ENCODE data around the gene RASSF8. TPM values are rescaled to one million over a fixed set of nuclear protein-coding genes. Genes with fewer than 3 reads are reported as not detected.

RASSF8 gene
- total RNA-seq, 4 donors from 2014 or later, result 5.4 to 20.7 (median 9.6) TPM

- intact Hi-C loops (cut with DNase I; ENCODE audit: low total_unique reads), result no loop called here
- WGBS, 2 donors, result 56 to 66% methylated on average over 2 of the region's 2 CpGs
- no peak overlapping the region for H3K4me3 ChIP-seq (ENCODE audit: low read depth, poor library complexity, severe bottlenecking)
- DNase-seq (ENCODE audit: low spot score in 2 of 2), result no peak
- TF ChIP-seq POLR2A (IDR thresholded peaks at IDR 0.05) (no peak), CTCF (IDR thresholded peaks at IDR 0.05) (no peak)
These were observed 30.0 kb downstream of the RASSF8 start for GRCh38 chr12:25988505-25988904.

- TF ChIP-seq CTCF (IDR thresholded peaks at IDR 0.05), result no peak
- no peak for TF ChIP-seq POLR2A (IDR thresholded peaks at IDR 0.05)
- WGBS, 2 donors, result 88 to 93% methylated on average over 2 of the region's 2 CpGs
- intact Hi-C loops (cut with DNase I; ENCODE audit: low total_unique reads), result no loop called here
These were observed 32.0 kb downstream of the RASSF8 start for GRCh38 chr12:25990495-25990894.

GRCh38 chr12:25992026-25992782 is 33.7 kb downstream of the RASSF8 start:
- 38 to 54% methylated on average over 4 of the region's 4 CpGs for WGBS, 2 donors
- H3K4me3 ChIP-seq (ENCODE audit: low read depth, poor library complexity, severe bottlenecking), result no peak overlapping the region
- no peak for DNase-seq (ENCODE audit: low spot score in 2 of 2)
- intact Hi-C loops (cut with DNase I; ENCODE audit: low total_unique reads), result no loop called here
- no peak for TF ChIP-seq CTCF (IDR thresholded peaks at IDR 0.05)
- no peak for TF ChIP-seq POLR2A (IDR thresholded peaks at IDR 0.05)

More at GRCh38 chr12:25990495-25990894, 32.0 kb downstream of the RASSF8 start:
- DNase-seq (ENCODE audit: low spot score in 2 of 2), result no peak
- H3K4me3 ChIP-seq (ENCODE audit: low read depth, poor library complexity, severe bottlenecking), result no peak overlapping the region

- no peak overlapping the region for H3K4me3 ChIP-seq (ENCODE audit: low read depth, poor library complexity, severe bottlenecking)
- TF ChIP-seq POLR2A (IDR thresholded peaks at IDR 0.05) (no peak), CTCF (IDR thresholded peaks at IDR 0.05) (no peak)
- WGBS, 2 donors, result 71 to 80% methylated on average over 3 of the region's 3 CpGs
- DNase-seq (ENCODE audit: low spot score in 2 of 2), result no peak
- intact Hi-C loops (cut with DNase I; ENCODE audit: low total_unique reads), result no loop called here
These were observed 35.6 kb downstream of the RASSF8 start for GRCh38 chr12:25993901-25994651.

- intact Hi-C loops (cut with DNase I; ENCODE audit: low total_unique reads), result no loop called here
- DNase-seq (ENCODE audit: low spot score in 2 of 2), result no peak
- TF ChIP-seq CTCF (IDR thresholded peaks at IDR 0.05) (no peak), POLR2A (IDR thresholded peaks at IDR 0.05) (no peak)
- WGBS, 2 donors, result 72 to 75% methylated on average over 2 of the region's 2 CpGs
- H3K4me3 ChIP-seq (ENCODE audit: low read depth, poor library complexity, severe bottlenecking), result no peak overlapping the region
These were observed 36.6 kb downstream of the RASSF8 start for GRCh38 chr12:25994901-25995625.
